Measurements from ENCODE around the gene TCEAL3.
A peak's percentile ranks its signal among the peaks of the same experiment; 100 is the strongest.

TCEAL3 gene

DNA sequence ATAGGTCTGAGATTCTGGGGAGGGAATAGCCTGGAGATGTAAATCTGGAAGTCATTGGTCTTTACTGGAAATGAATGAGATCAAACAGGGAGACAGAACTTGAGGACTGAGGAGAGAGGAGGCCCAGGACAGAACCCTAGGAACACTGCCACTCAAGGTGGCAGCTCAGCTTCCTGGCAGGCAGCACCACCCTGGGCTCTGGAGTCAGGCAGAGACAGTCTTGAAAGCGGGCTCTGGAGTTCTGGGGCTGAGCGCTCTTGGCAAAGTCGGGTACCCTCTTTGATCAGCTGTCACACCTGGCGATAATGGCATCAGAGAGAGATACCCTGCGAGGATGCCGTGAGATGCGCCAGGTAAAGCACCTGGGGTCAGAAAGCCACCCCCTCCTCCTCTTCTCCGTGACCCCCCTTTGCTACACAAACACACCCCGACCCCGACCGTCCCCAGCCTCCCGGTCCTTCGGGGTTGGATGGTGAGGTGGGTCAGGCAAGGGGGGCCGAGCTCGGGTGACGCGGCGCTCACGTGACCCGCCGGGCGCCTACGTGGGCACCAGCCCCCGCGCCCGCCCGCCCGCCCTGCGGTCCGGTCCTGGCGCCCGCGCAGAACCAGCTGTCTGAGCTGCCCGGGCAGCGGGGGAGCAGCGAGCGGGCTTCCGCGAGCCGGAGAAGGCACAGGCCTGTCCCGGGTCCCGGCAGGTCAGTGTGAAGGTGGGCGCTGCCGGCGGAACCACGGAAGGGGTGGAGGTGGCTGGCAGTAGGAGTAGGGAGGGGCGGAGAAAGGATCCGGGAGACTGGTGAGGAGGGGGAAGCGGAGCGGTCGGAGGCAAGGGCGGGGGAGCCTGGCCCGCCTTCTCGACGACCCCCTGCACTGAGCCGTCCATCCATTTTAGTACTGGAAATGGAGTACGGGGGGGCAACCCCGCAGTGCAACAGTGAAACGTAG lies at the start of gene TCEAL3:
Gene TCEAL3 (plus strand): TSS at position 600 of the 942 bp plus-strand sequence. CDS start 1,102 bp downstream, outside the sequence.
- Histone ChIP-seq H3K4me3 (ENCODE audit: low read length) (peak within 1 kb of the TSS; percentile 75; the same call in 1 of the 2 replicates), H3K4me1 (ENCODE audit: control insufficient read depth, insufficient read depth, low read length) (no peaks in the 10 kb centered on the region), H3K27ac (ENCODE audit: low read length) (no peak within 1 kb of the TSS), H3K36me3 (ENCODE audit: control insufficient read depth, insufficient read depth, low read length) (no peaks in the 10 kb centered on the region), H3K27me3 (ENCODE audit: control insufficient read depth, insufficient read depth, low read length) (no peaks in the 10 kb centered on the region), H3K9me3 (ENCODE audit: control insufficient read depth, insufficient read depth, low read length) (no peaks in the 10 kb centered on the region)
- DNase-seq (ENCODE audit: low read depth, low spot score): no peak
- no CpG with 5 or more reads among the region's 59 CpGs for WGBS (ENCODE audit: insufficient coverage, insufficient read length)

GRCh38 chrX:103560256-103560655 lies 47.5 kb upstream of the TCEAL3 start:
- H3K4me1 ChIP-seq (ENCODE audit: control insufficient read depth, insufficient read depth, low read length): no peaks in the 10 kb centered on the region
- DNase-seq (ENCODE audit: low read depth, low spot score): no peak
- H3K36me3 ChIP-seq (ENCODE audit: control insufficient read depth, insufficient read depth, low read length): no peaks in the 10 kb centered on the region
- H3K9me3 ChIP-seq (ENCODE audit: control insufficient read depth, insufficient read depth, low read length): no peaks in the 10 kb centered on the region
- WGBS (ENCODE audit: insufficient coverage, insufficient read length): no CpG with 5 or more reads among the region's 1 CpG
- no peak overlapping the region for H3K27ac ChIP-seq (ENCODE audit: low read length)
- H3K27me3 ChIP-seq (ENCODE audit: control insufficient read depth, insufficient read depth, low read length): no peaks in the 10 kb centered on the region
- no peak overlapping the region for H3K4me3 ChIP-seq (ENCODE audit: low read length)

DNA sequence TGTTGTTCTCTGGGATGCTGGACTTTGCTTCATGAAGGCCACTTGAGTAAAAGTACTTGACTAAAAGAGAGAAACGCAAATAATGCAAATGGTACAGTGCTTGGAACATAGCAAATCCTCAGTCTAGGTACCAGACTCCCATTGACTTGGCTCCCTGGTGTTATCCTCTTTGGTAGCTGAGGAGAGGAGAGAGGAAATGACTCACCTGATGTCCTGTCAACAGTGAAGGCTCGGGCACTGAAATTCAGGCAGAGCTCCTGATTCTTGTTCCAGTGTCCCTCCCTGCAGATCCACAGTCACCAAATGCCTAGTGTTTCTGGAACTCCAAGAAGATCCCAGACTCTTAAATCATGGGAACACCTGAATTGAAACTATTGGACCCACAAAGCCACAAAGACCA lies 45.0 kb upstream of the TCEAL3 start:
- Histone ChIP-seq H3K27me3 (ENCODE audit: control insufficient read depth, insufficient read depth, low read length) (no peaks in the 10 kb centered on the region), H3K4me1 (ENCODE audit: control insufficient read depth, insufficient read depth, low read length) (no peaks in the 10 kb centered on the region), H3K27ac (ENCODE audit: low read length) (no peak overlapping the region), H3K9me3 (ENCODE audit: control insufficient read depth, insufficient read depth, low read length) (no peaks in the 10 kb centered on the region), H3K36me3 (ENCODE audit: control insufficient read depth, insufficient read depth, low read length) (no peaks in the 10 kb centered on the region), H3K4me3 (ENCODE audit: low read length) (no peak overlapping the region)
- no peak for DNase-seq (ENCODE audit: low read depth, low spot score)
- WGBS (ENCODE audit: insufficient coverage, insufficient read length): no CpG with 5 or more reads among the region's 2 CpGs

- no peaks in the 10 kb centered on the region for H3K27me3 ChIP-seq (ENCODE audit: control insufficient read depth, insufficient read depth, low read length)
- no peak overlapping the region for H3K27ac ChIP-seq (ENCODE audit: low read length)
- WGBS (ENCODE audit: insufficient coverage, insufficient read length): 100% methylated on average over 1 of the region's 4 CpGs
- H3K36me3 ChIP-seq (ENCODE audit: control insufficient read depth, insufficient read depth, low read length): no peaks in the 10 kb centered on the region
- no peaks in the 10 kb centered on the region for H3K9me3 ChIP-seq (ENCODE audit: control insufficient read depth, insufficient read depth, low read length)
- H3K4me3 ChIP-seq (ENCODE audit: low read length): no peak overlapping the region
- H3K4me1 ChIP-seq (ENCODE audit: control insufficient read depth, insufficient read depth, low read length): no peaks in the 10 kb centered on the region
- no peak for DNase-seq (ENCODE audit: low read depth, low spot score)
These were observed 42.6 kb upstream of the TCEAL3 start for GRCh38 chrX:103565197-103565596.

DNA sequence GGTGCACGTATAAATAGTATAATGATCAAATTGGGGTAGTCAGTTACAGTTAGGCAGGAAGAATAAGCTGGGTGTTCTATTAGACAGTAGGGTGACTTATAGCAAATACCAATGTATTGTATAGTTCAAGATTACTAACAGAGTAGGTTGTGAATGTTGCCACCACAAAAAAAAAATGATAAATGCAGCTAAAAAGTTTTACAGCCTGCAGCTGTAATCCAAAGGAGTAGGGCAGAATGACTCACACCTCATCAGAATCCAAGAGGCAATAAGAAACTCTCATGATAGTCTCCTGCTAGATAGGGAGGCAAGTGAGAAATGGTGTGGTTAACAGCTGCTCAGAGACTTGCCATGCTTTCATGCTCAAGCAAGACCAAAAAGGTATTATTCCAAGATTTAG lies 42.0 kb upstream of the TCEAL3 start:
- H3K27me3 ChIP-seq (ENCODE audit: control insufficient read depth, insufficient read depth, low read length): no peaks in the 10 kb centered on the region
- no peak for DNase-seq (ENCODE audit: low read depth, low spot score)
- H3K36me3 ChIP-seq (ENCODE audit: control insufficient read depth, insufficient read depth, low read length): no peaks in the 10 kb centered on the region
- H3K4me1 ChIP-seq (ENCODE audit: control insufficient read depth, insufficient read depth, low read length): no peaks in the 10 kb centered on the region
- no peak overlapping the region for H3K27ac ChIP-seq (ENCODE audit: low read length)
- no peak overlapping the region for H3K4me3 ChIP-seq (ENCODE audit: low read length)
- no CpG with 5 or more reads among the region's 1 CpG for WGBS (ENCODE audit: insufficient coverage, insufficient read length)
- H3K9me3 ChIP-seq (ENCODE audit: control insufficient read depth, insufficient read depth, low read length): no peaks in the 10 kb centered on the region

GRCh38 chrX:103571121-103571520 lies 36.6 kb upstream of the TCEAL3 start:
- WGBS (ENCODE audit: insufficient coverage, insufficient read length): no CpG with 5 or more reads among the region's 6 CpGs
- no peak for DNase-seq (ENCODE audit: low read depth, low spot score)
- H3K36me3 ChIP-seq (ENCODE audit: control insufficient read depth, insufficient read depth, low read length): no peaks in the 10 kb centered on the region

GRCh38 chrX:103571726-103572125 lies 36.0 kb upstream of the TCEAL3 start:
- no peak for DNase-seq (ENCODE audit: low read depth, low spot score)
- H3K27ac ChIP-seq (ENCODE audit: low read length): no peak overlapping the region
- WGBS (ENCODE audit: insufficient coverage, insufficient read length): no CpG with 5 or more reads among the region's 4 CpGs
- no peak overlapping the region for H3K4me3 ChIP-seq (ENCODE audit: low read length)
- H3K36me3 ChIP-seq (ENCODE audit: control insufficient read depth, insufficient read depth, low read length): no peaks in the 10 kb centered on the region
- no peaks in the 10 kb centered on the region for H3K9me3 ChIP-seq (ENCODE audit: control insufficient read depth, insufficient read depth, low read length)
- H3K27me3 ChIP-seq (ENCODE audit: control insufficient read depth, insufficient read depth, low read length): no peaks in the 10 kb centered on the region
- H3K4me1 ChIP-seq (ENCODE audit: control insufficient read depth, insufficient read depth, low read length): no peaks in the 10 kb centered on the region

More at GRCh38 chrX:103571121-103571520, 36.6 kb upstream of the TCEAL3 start:
- Histone ChIP-seq H3K4me1 (ENCODE audit: control insufficient read depth, insufficient read depth, low read length) (no peaks in the 10 kb centered on the region), H3K27me3 (ENCODE audit: control insufficient read depth, insufficient read depth, low read length) (no peaks in the 10 kb centered on the region), H3K9me3 (ENCODE audit: control insufficient read depth, insufficient read depth, low read length) (no peaks in the 10 kb centered on the region), H3K4me3 (ENCODE audit: low read length) (no peak overlapping the region), H3K27ac (ENCODE audit: low read length) (no peak overlapping the region)

- H3K9me3 ChIP-seq (ENCODE audit: control insufficient read depth, insufficient read depth, low read length): no peaks in the 10 kb centered on the region
- no peak for DNase-seq (ENCODE audit: low read depth, low spot score)
- WGBS (ENCODE audit: insufficient coverage, insufficient read length): no CpG with 5 or more reads among the region's 1 CpG
These were observed 34.6 kb upstream of the TCEAL3 start for GRCh38 chrX:103573202-103573601.

GRCh38 chrX:103584596-103584995 lies 23.2 kb upstream of the TCEAL3 start:
- H3K27ac ChIP-seq (ENCODE audit: low read length): no peak overlapping the region
- no CpG with 5 or more reads among the region's 3 CpGs for WGBS (ENCODE audit: insufficient coverage, insufficient read length)
- H3K4me3 ChIP-seq (ENCODE audit: low read length): no peak overlapping the region
- DNase-seq (ENCODE audit: low read depth, low spot score): no peak
- no peaks in the 10 kb centered on the region; the same call in 1 of the 2 replicates for H3K36me3 ChIP-seq (ENCODE audit: control insufficient read depth, insufficient read depth, low read length)
- H3K27me3 ChIP-seq (ENCODE audit: control insufficient read depth, insufficient read depth, low read length): no peaks in the 10 kb centered on the region
- H3K4me1 ChIP-seq (ENCODE audit: control insufficient read depth, insufficient read depth, low read length): no peaks in the 10 kb centered on the region
- H3K9me3 ChIP-seq (ENCODE audit: control insufficient read depth, insufficient read depth, low read length): no peaks in the 10 kb centered on the region

More at GRCh38 chrX:103573202-103573601, 34.6 kb upstream of the TCEAL3 start:
- no peak overlapping the region for H3K27ac ChIP-seq (ENCODE audit: low read length)
- H3K4me1 ChIP-seq (ENCODE audit: control insufficient read depth, insufficient read depth, low read length): no peaks in the 10 kb centered on the region
- H3K27me3 ChIP-seq (ENCODE audit: control insufficient read depth, insufficient read depth, low read length): no peaks in the 10 kb centered on the region
- no peaks in the 10 kb centered on the region for H3K36me3 ChIP-seq (ENCODE audit: control insufficient read depth, insufficient read depth, low read length)
- no peak overlapping the region for H3K4me3 ChIP-seq (ENCODE audit: low read length)

- H3K4me1 ChIP-seq (ENCODE audit: control insufficient read depth, insufficient read depth, low read length): no peaks in the 10 kb centered on the region
- no CpG with 5 or more reads among the region's 56 CpGs for WGBS (ENCODE audit: insufficient coverage, insufficient read length)
- peak within 1 kb of the TSS; percentile 93 for H3K4me3 ChIP-seq (ENCODE audit: low read length)
- no peak within 1 kb of the TSS for H3K27ac ChIP-seq (ENCODE audit: low read length)
- no peaks in the 10 kb centered on the region; the same call in 1 of the 2 replicates for H3K36me3 ChIP-seq (ENCODE audit: control insufficient read depth, insufficient read depth, low read length)
- no peaks in the 10 kb centered on the region for H3K9me3 ChIP-seq (ENCODE audit: control insufficient read depth, insufficient read depth, low read length)
- H3K27me3 ChIP-seq (ENCODE audit: control insufficient read depth, insufficient read depth, low read length): no peaks in the 10 kb centered on the region
- no peak for DNase-seq (ENCODE audit: low read depth, low spot score)
These were observed 22.1 kb upstream of the TCEAL3 start, which contains the start of gene TCEAL4 for GRCh38 chrX:103585411-103586313. TCEAL4 (plus strand) TSS chrX:103585515; CDS start chrX:103586676, 1,161 bp downstream.
